Neural progenitor cell (in vitro differentiated cells): ENCODE data around the gene STRN4. TPM values are rescaled to one million over a fixed set of nuclear protein-coding genes. Genes with fewer than 3 reads are reported as not detected.
A peak's percentile ranks its signal among the peaks of the same experiment; 100 is the strongest.

ENCODE experiments used
- DNase-seq: peaks from one replicate; pipeline ENCODE4 v3.0.0-alpha.2; 2016; ENCODE audit warnings: low spot score
- H2AFZ ChIP-seq: fragments of 200-600 bp; sonication (generic); replicated peaks from 2 replicates; pipeline ENCODE4 v1.6.1; 2016; ENCODE audit warnings: antibody characterized with exemption
- H3F3A ChIP-seq: fragments of 200-600 bp; sonication (generic); 2 replicates; pipeline ENCODE4 v1.6.1; 2016; ENCODE audit warnings: antibody characterized with exemption, low read depth
- H3K27ac ChIP-seq: fragments of 200-600 bp; sonication (generic); 2 replicates; pipeline ENCODE4 v1.5.1; 2016; ENCODE audit warnings: mild to moderate bottlenecking
- H3K27me3 ChIP-seq: fragments of 200-600 bp; sonication (generic); 2 replicates; pipeline ENCODE4 v1.6.1; 2016; ENCODE audit warnings: mild to moderate bottlenecking, moderate library complexity
- H3K36me3 ChIP-seq: fragments of 200-600 bp; sonication (generic); 2 replicates; pipeline ENCODE4 v1.5.1; 2016
- H3K4me1 ChIP-seq: fragments of 200-600 bp; sonication (generic); 2 replicates; pipeline ENCODE4 v1.6.1; 2016; ENCODE audit warnings: mixed run types
- H3K4me2 ChIP-seq: fragments of 200-600 bp; sonication (generic); 2 replicates; pipeline ENCODE4 v1.6.1; 2016
- H3K4me3 ChIP-seq: fragments of 200-600 bp; sonication (generic); 2 replicates; pipeline ENCODE4 v1.5.1; 2016
- H3K79me2 ChIP-seq: fragments of 200-600 bp; sonication (generic); 2 replicates; pipeline ENCODE4 v1.6.1; 2016; ENCODE audit warnings: low read depth
- H3K9ac ChIP-seq: fragments of 200-600 bp; sonication (generic); 2 replicates; pipeline ENCODE4 v1.6.1; 2016
- H3K9me3 ChIP-seq: fragments of 200-600 bp; sonication (generic); 2 replicates; pipeline ENCODE4 v1.5.1; 2016; ENCODE audit warnings: low read depth
- H4K20me1 ChIP-seq: fragments of 200-600 bp; sonication (generic); 2 replicates; pipeline ENCODE4 v1.6.1; 2016; ENCODE audit warnings: low read depth
- H3K27ac Mint-ChIP-seq: 3 replicates; pipeline ENCODE4 v1.8.0; 2021; ENCODE audit warnings: mixed read lengths
- H3K27me3 Mint-ChIP-seq: 2 replicates; pipeline ENCODE4 v1.8.0; 2022; ENCODE audit warnings: low read depth, mild to moderate bottlenecking, inconsistent platforms, moderate library complexity, mixed read lengths; ENCODE audit not compliant: insufficient read depth
- H3K36me3 Mint-ChIP-seq: 3 replicates; pipeline ENCODE4 v1.8.0; 2021; ENCODE audit warnings: mixed read lengths
- H3K4me1 Mint-ChIP-seq: 3 replicates; pipeline ENCODE4 v1.8.0; 2021; ENCODE audit warnings: mixed read lengths
- H3K4me3 Mint-ChIP-seq: 3 replicates; pipeline ENCODE4 v1.8.0; 2021; ENCODE audit warnings: mild to moderate bottlenecking, moderate library complexity, mixed read lengths
- H3K9me3 Mint-ChIP-seq: 3 replicates; pipeline ENCODE4 v1.8.0; 2020; ENCODE audit warnings: mixed read lengths
- EZH2 ChIP-seq: fragments of 200-600 bp; sonication (generic); IDR thresholded peaks from 2 replicates; pipeline ENCODE4 v1.6.1; 2017; ENCODE audit warnings: antibody characterized with exemption, mild to moderate bottlenecking, moderate library complexity
- EZH2phosphoT487 ChIP-seq: fragments of 200-600 bp; sonication (generic); IDR thresholded peaks from 2 replicates; pipeline ENCODE4 v1.6.1; 2017; ENCODE audit warnings: antibody characterized with exemption
- total RNA-seq: library from RNA; depleted of rRNA; stranded (reverse); fragments of >200 nt; gene quantifications from 2 replicates; pipeline ENCODE4 v1.2.3, GENCODE V29; 2015; ENCODE audit warnings: low replicate concordance
- TF ChIP-seq, protein P1 (sequence below): fragments of 200-600 bp; sonication (generic); IDR thresholded peaks from 2 replicates; pipeline ENCODE4 v1.5.1; 2017; ENCODE audit warnings: antibody characterized with exemption, mild to moderate bottlenecking

Gene STRN4
- total RNA-seq, 1 donor from 2014 or later = 54.1 TPM

DNA sequence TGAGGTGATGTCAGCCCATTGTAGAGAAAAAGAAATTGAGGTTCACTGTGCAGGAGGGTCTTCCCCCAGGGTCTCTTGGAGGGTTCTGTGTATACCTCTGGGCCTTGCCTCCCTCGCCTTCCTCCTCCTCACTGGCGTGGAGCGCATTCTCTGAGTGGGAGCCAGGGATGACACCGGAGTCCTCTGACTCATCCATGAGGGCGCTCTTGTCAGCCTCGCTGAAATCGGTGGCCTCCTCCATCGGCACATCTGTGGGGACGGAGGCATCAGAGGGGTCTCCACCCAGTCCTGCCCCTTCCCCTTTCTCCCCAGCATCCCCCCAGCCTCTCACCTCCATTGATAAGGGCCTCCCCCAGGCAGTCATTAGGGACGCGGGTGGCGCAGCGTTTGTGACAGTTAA, 45.5 kb downstream of the STRN4 start:
- Histone ChIP-seq H3F3A (peaks cover 17% of the 10 kb centered on the region), H3K27me3 (no peaks in the 10 kb centered on the region), H3K27ac (no peak overlapping the region), H3K4me1 (no peaks in the 10 kb centered on the region), H3K9ac (no peak overlapping the region), H3K79me2 (no peaks in the 10 kb centered on the region), H4K20me1 (peaks cover 32% of the 10 kb centered on the region), H3K4me3 (no peak overlapping the region), H3K36me3 (peaks cover 9% of the 10 kb centered on the region), H3K9me3 (no peaks in the 10 kb centered on the region), H2AFZ (no peak overlapping the region), H3K4me2 (no peak overlapping the region)
- Mint-ChIP-seq H3K4me3 (no peak overlapping the region), H3K9me3 (no peaks in the 10 kb centered on the region), H3K36me3 (peaks cover 26% of the 10 kb centered on the region), H3K4me1 (peaks cover 14% of the 10 kb centered on the region), H3K27ac (no peak overlapping the region), H3K27me3 (peaks cover 9% of the 10 kb centered on the region)
- DNase-seq = no peak
- no peak for TF ChIP-seq EZH2
- TF ChIP-seq EZH2phosphoT487 = no peak
- TF ChIP-seq, protein P1, sequence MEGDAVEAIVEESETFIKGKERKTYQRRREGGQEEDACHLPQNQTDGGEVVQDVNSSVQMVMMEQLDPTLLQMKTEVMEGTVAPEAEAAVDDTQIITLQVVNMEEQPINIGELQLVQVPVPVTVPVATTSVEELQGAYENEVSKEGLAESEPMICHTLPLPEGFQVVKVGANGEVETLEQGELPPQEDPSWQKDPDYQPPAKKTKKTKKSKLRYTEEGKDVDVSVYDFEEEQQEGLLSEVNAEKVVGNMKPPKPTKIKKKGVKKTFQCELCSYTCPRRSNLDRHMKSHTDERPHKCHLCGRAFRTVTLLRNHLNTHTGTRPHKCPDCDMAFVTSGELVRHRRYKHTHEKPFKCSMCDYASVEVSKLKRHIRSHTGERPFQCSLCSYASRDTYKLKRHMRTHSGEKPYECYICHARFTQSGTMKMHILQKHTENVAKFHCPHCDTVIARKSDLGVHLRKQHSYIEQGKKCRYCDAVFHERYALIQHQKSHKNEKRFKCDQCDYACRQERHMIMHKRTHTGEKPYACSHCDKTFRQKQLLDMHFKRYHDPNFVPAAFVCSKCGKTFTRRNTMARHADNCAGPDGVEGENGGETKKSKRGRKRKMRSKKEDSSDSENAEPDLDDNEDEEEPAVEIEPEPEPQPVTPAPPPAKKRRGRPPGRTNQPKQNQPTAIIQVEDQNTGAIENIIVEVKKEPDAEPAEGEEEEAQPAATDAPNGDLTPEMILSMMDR = no peak

DNA sequence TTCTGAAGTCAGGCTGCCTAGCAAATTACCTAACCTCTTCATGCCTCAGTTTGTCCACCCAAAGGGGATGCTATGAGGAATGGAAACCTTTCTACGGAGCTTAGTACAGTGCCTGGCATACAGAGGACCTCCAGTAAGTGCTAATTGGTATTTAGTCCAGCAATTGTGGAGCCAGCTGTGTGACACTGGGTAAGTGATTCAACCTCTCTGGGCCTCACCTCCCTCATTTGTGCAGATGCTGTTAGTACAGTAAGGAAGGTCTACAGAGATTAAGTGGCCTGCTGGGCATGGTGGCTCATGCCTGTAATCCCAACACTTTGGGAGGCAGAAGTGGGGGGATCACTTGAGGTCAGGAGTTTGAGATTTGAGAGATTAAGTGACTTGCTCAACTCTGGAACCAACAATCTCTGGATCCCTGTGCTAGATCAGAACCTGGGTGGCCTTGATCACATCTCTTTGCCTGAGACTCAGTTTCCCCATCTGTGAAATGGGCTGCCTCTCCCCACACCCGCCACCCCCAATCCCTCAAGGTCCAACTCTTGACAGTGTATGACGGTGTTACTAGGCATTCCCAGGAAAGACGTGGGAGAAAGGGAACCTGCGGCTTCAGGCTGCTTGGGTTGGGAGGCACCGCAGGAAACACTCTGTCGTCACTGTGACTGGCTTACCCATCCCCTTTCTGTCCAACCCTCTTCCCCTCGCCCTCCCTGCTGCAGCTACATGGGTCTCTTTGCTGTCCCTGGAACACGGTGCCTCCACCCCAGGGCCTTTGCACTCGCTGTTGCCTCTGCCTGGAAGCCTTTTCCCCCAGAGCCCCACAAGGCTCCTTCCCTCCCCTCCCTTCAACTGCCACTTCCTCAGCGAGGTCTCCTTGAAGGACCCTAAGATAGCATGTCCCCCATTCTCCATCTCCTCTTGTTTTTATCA, 47.6 kb downstream of the STRN4 start:
- Histone ChIP-seq H3K27me3 (no peaks in the 10 kb centered on the region), H4K20me1 (peaks cover 27% of the 10 kb centered on the region), H2AFZ (no peak overlapping the region), H3K36me3 (peaks cover 4% of the 10 kb centered on the region), H3K79me2 (no peaks in the 10 kb centered on the region), H3K9ac (no peak overlapping the region), H3K4me1 (no peaks in the 10 kb centered on the region), H3K9me3 (no peaks in the 10 kb centered on the region), H3K4me2 (no peak overlapping the region), H3F3A (peaks cover 17% of the 10 kb centered on the region), H3K27ac (no peak overlapping the region), H3K4me3 (no peak overlapping the region)
- no peak for DNase-seq
- H3K27ac Mint-ChIP-seq = no peak overlapping the region
- peaks cover 8% of the 10 kb centered on the region for H3K27me3 Mint-ChIP-seq
- TF ChIP-seq EZH2 (no peak), EZH2phosphoT487 (no peak)
- TF ChIP-seq, protein P1 = no peak
- H3K9me3 Mint-ChIP-seq = no peaks in the 10 kb centered on the region
- peaks cover 25% of the 10 kb centered on the region for H3K36me3 Mint-ChIP-seq
- no peak overlapping the region for H3K4me3 Mint-ChIP-seq
- peaks cover 14% of the 10 kb centered on the region for H3K4me1 Mint-ChIP-seq

DNA sequence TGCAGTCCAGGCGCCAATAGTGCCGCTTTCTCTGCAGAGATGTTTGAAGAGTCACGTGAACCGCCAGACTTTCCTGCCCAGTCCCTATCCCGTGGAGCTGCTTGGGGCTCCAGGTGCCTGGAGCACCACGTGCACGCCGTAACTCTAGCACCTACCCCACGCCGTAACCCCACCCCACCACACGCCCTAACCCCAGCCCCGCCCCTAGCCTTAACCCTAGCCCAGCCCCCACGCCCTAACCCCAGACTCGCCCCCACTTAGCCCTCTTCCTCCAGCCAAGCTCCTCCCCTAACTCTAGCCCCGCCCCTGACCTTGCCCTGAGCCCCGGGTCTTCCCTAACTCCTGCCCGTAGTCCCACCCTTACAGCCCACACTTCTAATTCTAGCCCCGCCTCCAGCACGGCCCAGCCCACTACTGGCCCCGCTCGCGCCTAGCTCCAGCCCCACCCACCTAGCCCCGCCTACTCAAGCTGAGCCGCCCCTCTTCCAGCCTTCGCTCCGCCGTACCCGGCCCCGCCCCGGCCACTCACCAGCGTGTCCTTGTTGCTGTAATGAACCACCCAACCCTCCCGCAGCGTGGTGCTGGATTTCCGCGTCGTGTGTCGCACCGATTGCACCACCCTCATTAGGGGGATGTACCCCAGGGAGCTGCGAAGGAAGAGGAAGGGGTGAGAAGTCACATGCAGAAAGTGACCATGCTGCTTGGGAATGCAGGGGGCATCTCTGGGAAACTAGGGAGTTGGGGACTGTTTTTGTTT, 48.9 kb downstream of the STRN4 start:
- Mint-ChIP-seq H3K4me3 (peak overlapping the region; percentile 30), H3K27me3 (peaks cover 8% of the 10 kb centered on the region)
- TF ChIP-seq, protein P1 = no peak
- TF ChIP-seq EZH2 = no peak
- TF ChIP-seq EZH2phosphoT487 = no peak

More for the DNA sequence above, 48.9 kb downstream of the STRN4 start:
- Histone ChIP-seq H3K4me2 (peak overlapping the region; percentile 64), H2AFZ (no peak overlapping the region), H3K4me1 (no peaks in the 10 kb centered on the region), H3F3A (peaks cover 17% of the 10 kb centered on the region), H3K9ac (no peak overlapping the region), H3K36me3 (peaks cover 4% of the 10 kb centered on the region), H3K79me2 (no peaks in the 10 kb centered on the region), H4K20me1 (peaks cover 33% of the 10 kb centered on the region), H3K4me3 (no peak overlapping the region), H3K27ac (no peak overlapping the region), H3K27me3 (no peaks in the 10 kb centered on the region), H3K9me3 (no peaks in the 10 kb centered on the region)
- DNase-seq = peak; percentile 97
- no peak overlapping the region for H3K27ac Mint-ChIP-seq
- peaks cover 30% of the 10 kb centered on the region for H3K36me3 Mint-ChIP-seq
- H3K9me3 Mint-ChIP-seq = no peaks in the 10 kb centered on the region
- H3K4me1 Mint-ChIP-seq = peaks cover 14% of the 10 kb centered on the region
